Body of pancreas (tissue), 4 donors: Measurements from ENCODE around the gene PKD2. TPM values are rescaled to one million over a fixed set of nuclear protein-coding genes. Genes with fewer than 3 reads are reported as not detected.
A peak's percentile ranks its signal among the peaks of the same experiment; 100 is the strongest.

Source experiments
- ATAC-seq: fragments of 150-250 bp; one replicate; pipeline ENCODE4 v1.9.1; 2016
- DNase-seq, 4 donors: peaks; one replicate each; pipeline ENCODE4 v3.0.0-alpha.2; 2019
- H3K27ac ChIP-seq, 4 donors: fragments of 200-600 bp; sonication (generic); 1 replicate in 3 of 4; 2 replicates in 1 of 4; pipeline versions ENCODE4 v1.5.1 to v1.6.1; 2016 to 2019; ENCODE audit warnings: mild to moderate bottlenecking in 1 of 4, mixed read lengths in 1 of 4, moderate library complexity in 1 of 4
- H3K27me3 ChIP-seq, 2 donors: fragments of 200-600 bp; sonication (generic); one replicate each; pipeline ENCODE4 v1.6.0; 2016; ENCODE audit warnings: mild to moderate bottlenecking in 1 of 2
- H3K36me3 ChIP-seq, 2 donors: fragments of 200-600 bp; sonication (generic); replicated peaks in 1 of 2; 2 replicates each; pipeline ENCODE4 v1.5.1; 2016; ENCODE audit warnings: low read depth in 2 of 2; ENCODE audit not compliant: insufficient read depth in 1 of 2
- H3K4me1 ChIP-seq: fragments of 200-600 bp; sonication (generic); one replicate; pipeline ENCODE4 v1.6.0; 2016
- H3K4me3 ChIP-seq, 2 donors: fragments of 200-600 bp; sonication (generic); 1 replicate in 1 of 2; 2 replicates in 1 of 2; pipeline ENCODE4 v1.5.1; 2016 to 2019
- H3K9me3 ChIP-seq, 3 donors: fragments of 200-600 bp; sonication (generic); 1 replicate in 2 of 3; 2 replicates in 1 of 3; pipeline ENCODE4 v1.5.1; 2016
- CTCF ChIP-seq, 7 experiments: fragments of 450-650 bp in 4 of 7; fragments of 200-600 bp in 3 of 7; sonication (generic) in 3 of 7; IDR thresholded peaks; one replicate each; pipeline ENCODE4 v1.5.1; 2016 to 2019; ENCODE audit warnings: antibody characterized with exemption in 7 of 7
- POLR2A ChIP-seq, 3 donors: fragments of 450-650 bp; IDR thresholded peaks; one replicate each; pipeline ENCODE4 v1.6.1; 2016; ENCODE audit warnings: antibody characterized with exemption in 3 of 3, mild to moderate bottlenecking in 2 of 3
- WGBS, 2 donors: methylation state at CpG; one replicate each; pipeline ENCODE4 v1.1.5; 2017; 5-methylcytosine and 5-hydroxymethylcytosine counted together
- intact Hi-C: fragments of 100-400 bp; cut with DNase I; formaldehyde crosslinking; loops from one replicate; pipeline ENCODE4 v1.15.1; 2023
- total RNA-seq, 2 donors: library from RNA; depleted of rRNA; stranded (reverse); fragments of >200 nt; gene quantifications; one replicate each; pipeline ENCODE4 v1.1.0, GENCODE V29; 2016

The PKD2 gene
- total RNA-seq, 2 donors from 2014 or later: 29.8 to 33.6 TPM

DNA sequence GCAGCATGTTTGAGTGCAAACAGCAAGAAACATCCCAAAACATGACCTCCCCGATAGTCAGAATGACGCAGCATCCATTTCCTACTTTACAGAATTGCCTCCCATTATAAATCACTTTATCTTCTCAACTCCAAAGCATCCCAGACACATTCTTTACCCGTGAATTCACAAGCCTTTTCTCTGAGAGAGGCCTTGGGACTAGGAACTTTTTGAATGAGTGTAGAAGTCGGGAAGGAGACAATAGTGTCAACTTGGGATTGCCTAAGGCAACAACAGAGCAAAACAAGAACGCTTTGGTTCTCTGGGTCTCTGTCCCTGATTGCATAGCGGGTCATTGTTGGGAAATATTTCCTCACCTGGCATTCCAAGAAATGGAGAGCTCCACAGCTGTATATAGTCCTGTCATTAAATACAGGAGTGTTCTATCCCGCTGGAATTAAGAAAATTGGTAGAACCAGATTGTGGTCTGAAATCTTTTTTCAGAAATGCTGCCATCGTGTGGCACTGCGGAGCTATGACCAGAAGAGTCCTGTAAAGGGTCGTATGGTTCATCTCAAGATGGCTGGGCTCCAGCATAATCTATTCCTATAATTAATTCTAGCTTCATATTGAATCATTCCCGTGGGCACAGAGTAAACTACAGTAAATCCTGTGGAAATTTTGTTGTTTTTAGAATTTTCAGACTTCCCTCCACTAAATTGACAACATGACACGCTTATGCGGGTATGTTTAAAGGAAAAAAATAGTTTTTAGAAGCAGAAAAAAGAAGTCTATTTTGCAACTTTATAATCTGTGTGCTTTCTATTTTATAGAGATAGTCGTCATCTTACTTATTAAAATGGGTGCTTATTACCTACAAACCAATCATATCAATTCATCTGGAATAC, 33.9 kb upstream of the PKD2 start:
- Histone ChIP-seq H3K27me3 (no peaks in the 10 kb centered on the region), H3K36me3 (no peaks in the 10 kb centered on the region), H3K27ac (peak overlapping the region in 2 of 4 donors; percentile 13 to 51), H3K9me3 (no peaks in the 10 kb centered on the region), H3K4me3 (no peak overlapping the region), H3K4me1 (peaks cover 16% of the 10 kb centered on the region)
- DNase-seq (peak; percentile 55 to 71 (median 62)), ATAC-seq (peak; percentile 74)
- TF ChIP-seq POLR2A (IDR thresholded peaks at IDR 0.05): no peak
- peak; percentile 69 to 88 (median 76) for TF ChIP-seq CTCF (IDR thresholded peaks at IDR 0.05)
- intact Hi-C loops: no loop called here
- 25 to 27% methylated on average over 14 of the region's 14 CpGs for WGBS, 2 donors

DNA sequence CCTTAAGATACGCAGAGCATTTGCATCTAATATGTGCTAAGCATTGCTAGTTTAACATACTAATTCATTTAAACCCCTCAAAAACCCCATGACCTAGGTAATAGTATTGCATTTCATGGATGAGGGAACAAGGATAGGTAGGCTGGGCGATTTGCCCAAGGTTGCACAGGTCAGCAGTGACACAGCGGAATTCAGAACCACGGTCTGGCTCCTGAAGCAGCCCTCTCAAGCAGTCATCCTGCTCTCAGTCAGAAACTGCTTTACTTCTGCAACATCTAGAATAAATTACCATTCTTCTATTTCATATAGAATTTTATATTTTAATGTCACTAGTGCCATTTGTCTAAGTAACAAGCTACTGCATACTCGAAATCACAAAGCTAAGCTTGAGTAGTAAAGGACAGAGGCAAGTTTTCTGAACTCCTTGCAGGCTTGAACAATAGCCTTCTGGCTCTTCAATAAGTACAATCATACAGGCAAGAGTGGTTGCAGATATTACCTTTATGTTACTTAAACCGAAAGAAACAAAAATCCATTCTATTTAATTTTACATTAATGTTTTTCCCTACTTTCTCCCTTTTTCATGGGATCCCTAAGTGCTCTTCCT, 32.5 kb upstream of the PKD2 start:
- intact Hi-C loops: no loop called here
- WGBS, 2 donors: 25 to 31% methylated on average over 6 of the region's 6 CpGs
- Histone ChIP-seq H3K36me3 (no peaks in the 10 kb centered on the region), H3K9me3 (no peaks in the 10 kb centered on the region), H3K27me3 (no peaks in the 10 kb centered on the region), H3K4me1 (peaks cover 16% of the 10 kb centered on the region), H3K27ac (peak overlapping the region in 3 of 4 donors; percentile 22 to 59 (median 46)), H3K4me3 (no peak overlapping the region)
- ATAC-seq (peak; percentile 72), DNase-seq (peak; percentile 47 to 73 (median 62))
- TF ChIP-seq CTCF (IDR thresholded peaks at IDR 0.05): no peak
- no peak for TF ChIP-seq POLR2A (IDR thresholded peaks at IDR 0.05)

GRCh38 chr4:87975466-87975865, 32.0 kb upstream of the PKD2 start, which contains the start of gene SPP1:
SPP1 (plus strand) TSS chr4:87975714; CDS start chr4:87976896, 1,182 bp downstream.
- peaks cover 16% of the 10 kb centered on the region for H3K4me1 ChIP-seq
- H3K9me3 ChIP-seq: no peaks in the 10 kb centered on the region
- peak within 1 kb of the TSS in 1 of 2 donors; percentile 3 for H3K4me3 ChIP-seq
- intact Hi-C loops: no loop called here
- 29 to 38% methylated on average over 8 of the region's 8 CpGs for WGBS, 2 donors
- H3K27me3 ChIP-seq: no peaks in the 10 kb centered on the region
- DNase-seq: peak in 3 of 4 donors; percentile 19 to 52 (median 45)
- ATAC-seq: peak; percentile 60
- TF ChIP-seq CTCF (IDR thresholded peaks at IDR 0.05) (peak in 2 of 7 experiments; percentile 13 to 18), POLR2A (IDR thresholded peaks at IDR 0.05) (peak in 2 of 3 donors; percentile 49 to 54)
- no peaks in the 10 kb centered on the region for H3K36me3 ChIP-seq
- peak within 1 kb of the TSS in 3 of 4 donors; percentile 22 to 59 (median 46) for H3K27ac ChIP-seq

- no peaks in the 10 kb centered on the region for H3K27me3 ChIP-seq
- TF ChIP-seq CTCF (IDR thresholded peaks at IDR 0.05) (no peak), POLR2A (IDR thresholded peaks at IDR 0.05) (no peak)
- no peaks in the 10 kb centered on the region for H3K36me3 ChIP-seq
- peaks cover 16% of the 10 kb centered on the region for H3K4me1 ChIP-seq
- DNase-seq (no peak), ATAC-seq (no peak)
- peak overlapping the region in 1 of 2 donors; percentile 5 for H3K4me3 ChIP-seq
- H3K9me3 ChIP-seq: no peaks in the 10 kb centered on the region
- H3K27ac ChIP-seq: peak overlapping the region in 3 of 4 donors; percentile 23 to 59 (median 44)
- 58 to 59% methylated on average over 5 of the region's 5 CpGs for WGBS, 2 donors
- intact Hi-C loops: no loop called here
Observed at GRCh38 chr4:87977521-87978278, 29.7 kb upstream of the PKD2 start.
